Activated CD4-positive, alpha-beta T cell treated with anti-CD3 and anti-CD28 coated beads, Interleukin-2, amount 50 U/mL, for 48 hours (primary cell): Measurements from ENCODE around the gene TRIM38.
"Not testable (repeated sequence)": the region's sequence is repeated elsewhere in the genome, so short reads cannot be mapped to it uniquely, and the experiment has no call there.

Source experiments
- DNase-seq, 2 experiments: peaks; one replicate each; pipeline ENCODE4 v3.0.0-alpha.2; 2020

Gene TRIM38

GRCh38 chr6:25972128-25972527, 9.5 kb downstream of the TRIM38 start:
- DNase-seq = no peak

GRCh38 chr6:25972902-25973301, 10.3 kb downstream of the TRIM38 start:
- no peak for DNase-seq

GRCh38 chr6:25973923-25974555, 11.4 kb downstream of the TRIM38 start:
- no peak for DNase-seq

- DNase-seq = no peak
These were observed 13.4 kb downstream of the TRIM38 start for GRCh38 chr6:25975923-25976560.

GRCh38 chr6:25980935-25981334, 18.3 kb downstream of the TRIM38 start:
- no peak for DNase-seq

- no peak for DNase-seq
These were observed 19.1 kb downstream of the TRIM38 start for GRCh38 chr6:25981568-25982263.

GRCh38 chr6:25984265-25984664, 21.7 kb downstream of the TRIM38 start:
- DNase-seq = no peak

- no peak for DNase-seq
These were observed 25.2 kb downstream of the TRIM38 start for GRCh38 chr6:25987845-25988244.

- no peak for DNase-seq
These were observed 27.7 kb downstream of the TRIM38 start for GRCh38 chr6:25990172-25990873.

GRCh38 chr6:25991785-25992412, 29.3 kb downstream of the TRIM38 start:
- peak; percentile 47 to 51 for DNase-seq

GRCh38 chr6:25992413-25993340, 30.1 kb downstream of the TRIM38 start:
- DNase-seq = peak; percentile 96 to 97

- not testable (repeated sequence) for DNase-seq
These were observed 30.7 kb downstream of the TRIM38 start for GRCh38 chr6:25993341-25993684.

- DNase-seq = no peak
These were observed 32.9 kb downstream of the TRIM38 start for GRCh38 chr6:25995507-25995906.

- no peak for DNase-seq
These were observed 35.3 kb downstream of the TRIM38 start for GRCh38 chr6:25997921-25998320.

GRCh38 chr6:25998379-25998778, 35.8 kb downstream of the TRIM38 start:
- DNase-seq = no peak

GRCh38 chr6:25999225-25999624, 36.6 kb downstream of the TRIM38 start:
- not testable (repeated sequence) for DNase-seq

- DNase-seq = no peak
These were observed 38.0 kb downstream of the TRIM38 start for GRCh38 chr6:26000366-26001144.

GRCh38 chr6:26003102-26003694, 40.6 kb downstream of the TRIM38 start:
- peak; percentile 57 to 62 for DNase-seq

- no peak for DNase-seq
These were observed 43.7 kb downstream of the TRIM38 start for GRCh38 chr6:26006086-26006939.

- not testable (repeated sequence) for DNase-seq
These were observed 44.3 kb downstream of the TRIM38 start for GRCh38 chr6:26006940-26007305.
